ENCODE data around the gene UBAP2. TPM values are rescaled to one million over a fixed set of nuclear protein-coding genes. Genes with fewer than 3 reads are reported as not detected.

Gene UBAP2
- polyA plus RNA-seq, 1 donor = 72.9 TPM

DNA sequence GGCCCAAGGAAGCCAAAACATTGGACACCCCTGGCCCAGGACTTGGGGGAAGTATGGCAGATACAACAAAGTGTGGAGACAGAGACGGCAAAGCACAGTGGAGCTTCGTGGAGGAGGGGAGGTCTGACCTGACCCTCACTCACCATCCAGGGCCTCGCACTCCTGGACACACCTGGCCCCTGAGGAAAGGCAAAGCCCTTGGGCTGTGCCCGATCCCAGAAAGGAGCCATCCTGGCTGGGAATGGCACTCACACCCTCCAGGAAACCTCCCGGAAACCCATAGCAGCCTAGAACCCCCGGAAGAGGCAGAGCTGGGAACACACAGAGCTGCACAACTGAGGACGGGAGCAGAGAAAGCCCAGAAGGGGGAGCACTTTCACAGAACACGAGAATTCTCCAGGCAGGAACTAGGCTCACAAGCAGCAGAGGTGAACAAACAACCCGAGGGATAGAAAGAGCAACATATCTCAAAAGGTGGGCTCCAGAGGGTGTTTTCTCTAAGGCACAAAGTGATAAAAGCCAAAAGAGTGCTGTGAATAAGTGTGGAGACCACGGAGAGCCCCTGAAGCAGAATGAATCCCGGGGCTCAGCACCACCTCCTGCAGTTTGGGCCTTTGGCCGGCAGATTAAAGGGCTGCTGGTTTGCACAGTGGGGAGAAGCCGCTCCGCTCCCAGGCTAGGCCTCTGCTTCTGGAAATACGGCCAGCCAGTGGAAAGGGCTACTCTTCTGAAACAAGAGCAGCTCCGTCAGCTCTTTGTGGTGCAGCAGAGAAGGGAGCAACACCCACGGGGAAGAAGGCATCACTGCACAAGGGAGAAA, 123.5 kb downstream of the UBAP2 start:
- DNase-seq (ENCODE audit: low read depth) = no peak

GRCh38 chr9:33923998-33924701, 124.5 kb downstream of the UBAP2 start:
- DNase-seq (ENCODE audit: low read depth) = no peak

DNA sequence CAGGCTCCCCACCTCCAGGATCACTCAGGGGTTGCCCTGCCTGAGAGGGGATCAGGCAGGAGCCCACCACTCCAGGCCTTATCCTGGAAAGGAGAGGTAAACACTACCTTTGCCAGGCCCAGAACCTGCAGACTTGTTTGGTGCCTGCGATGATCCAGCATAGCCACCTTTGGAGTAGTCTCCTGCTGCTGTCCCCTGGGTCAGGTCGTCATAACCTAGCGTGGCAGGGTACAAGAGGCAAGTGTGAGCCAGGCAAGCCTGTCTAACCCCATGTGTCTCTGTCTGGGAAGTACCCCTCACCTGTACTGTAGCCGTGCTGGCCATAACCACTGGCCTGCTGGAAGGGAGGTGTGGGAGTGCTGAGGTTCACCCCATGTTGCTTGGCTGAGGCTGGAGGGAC, 125.6 kb downstream of the UBAP2 start:
- no peak for DNase-seq (ENCODE audit: low read depth)

- no peak for DNase-seq (ENCODE audit: low read depth)
Measured at GRCh38 chr9:33921967-33922895, 126.5 kb downstream of the UBAP2 start.

GRCh38 chr9:33919276-33919897, 129.3 kb downstream of the UBAP2 start:
- DNase-seq (ENCODE audit: low read depth) = no peak

- no peak for DNase-seq (ENCODE audit: low read depth)
Measured at GRCh38 chr9:33917036-33917435, 131.7 kb downstream of the UBAP2 start.

DNA sequence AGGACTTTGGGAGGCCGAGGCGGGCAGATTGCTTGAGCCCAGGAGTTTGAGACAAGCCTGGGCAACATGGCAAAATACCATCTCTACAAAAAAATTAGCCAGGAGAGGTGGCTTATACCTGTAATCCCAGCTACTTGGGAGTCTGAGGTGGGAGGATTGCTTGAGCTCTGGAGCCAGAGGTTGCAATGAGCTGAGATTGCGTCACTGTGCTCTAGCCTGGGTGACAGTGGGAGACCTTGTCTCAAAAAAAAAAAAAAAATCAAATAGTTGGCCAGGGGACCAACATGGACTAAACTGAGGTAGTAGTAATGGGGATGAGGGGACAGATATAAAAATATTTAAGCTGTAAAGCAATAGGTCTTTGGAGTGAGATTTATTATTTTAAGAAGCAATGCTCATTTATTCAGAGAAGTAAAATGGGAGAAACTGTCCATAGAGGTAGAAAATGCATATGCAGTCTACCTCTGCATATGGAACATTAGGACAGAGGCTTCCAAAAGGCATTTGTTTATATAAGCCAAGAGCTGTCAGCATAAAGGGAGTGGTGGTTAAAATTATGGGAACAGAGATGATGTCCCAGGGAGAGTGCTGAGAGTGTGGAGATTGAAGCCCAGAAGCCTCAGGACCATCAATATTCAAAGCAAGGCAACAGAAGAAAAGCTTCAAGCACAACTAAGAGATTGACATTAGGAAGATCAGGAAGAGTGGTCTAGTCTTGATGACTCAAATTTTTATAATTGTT, 133.6 kb downstream of the UBAP2 start:
- DNase-seq (ENCODE audit: low read depth) = no peak

- DNase-seq (ENCODE audit: low read depth) = no peak
Measured at GRCh38 chr9:33913541-33913940, 135.1 kb downstream of the UBAP2 start.

- DNase-seq (ENCODE audit: low read depth) = no peak
Measured at GRCh38 chr9:33908749-33909148, 139.9 kb downstream of the UBAP2 start.

DNA sequence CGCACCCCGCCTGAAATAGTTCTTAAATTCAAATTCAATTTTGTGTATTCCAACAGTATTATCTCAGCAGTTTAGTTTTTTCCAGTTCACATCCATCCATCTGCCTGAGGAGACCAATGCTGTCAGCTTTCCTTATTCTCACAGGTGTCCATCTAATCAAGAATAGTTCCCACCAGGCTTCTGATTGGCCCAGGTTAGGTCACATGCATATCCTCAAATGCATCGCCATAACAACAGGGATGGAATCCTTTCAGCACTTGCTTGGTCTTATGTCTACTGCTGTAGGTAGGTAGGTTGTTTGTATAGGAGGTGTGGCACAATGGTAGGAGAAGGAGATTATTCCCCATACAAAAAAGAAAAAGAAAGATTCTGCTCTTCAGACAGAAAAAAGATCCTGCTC, 140.6 kb downstream of the UBAP2 start:
- no peak for DNase-seq (ENCODE audit: low read depth)

DNA sequence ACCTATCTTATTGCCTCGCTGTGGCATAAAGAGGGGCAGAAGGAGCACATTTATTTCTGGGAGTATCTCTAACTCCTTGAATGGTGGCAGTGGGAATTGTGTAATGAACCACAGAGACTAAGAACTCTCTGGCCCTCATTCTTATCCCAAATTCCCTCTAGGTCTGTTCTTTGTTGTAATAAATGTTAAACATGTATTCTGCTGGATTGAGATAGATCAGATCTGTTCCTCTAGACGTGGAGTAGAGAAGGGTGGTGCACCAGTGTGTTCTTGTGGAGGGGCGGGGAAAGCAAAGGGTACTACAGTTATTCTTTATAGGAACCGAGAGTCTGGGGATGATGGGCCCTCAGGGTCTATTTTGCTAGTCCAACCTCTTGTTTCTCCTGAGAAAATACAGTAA, 141.3 kb downstream of the UBAP2 start:
- no peak for DNase-seq (ENCODE audit: low read depth)

DNA sequence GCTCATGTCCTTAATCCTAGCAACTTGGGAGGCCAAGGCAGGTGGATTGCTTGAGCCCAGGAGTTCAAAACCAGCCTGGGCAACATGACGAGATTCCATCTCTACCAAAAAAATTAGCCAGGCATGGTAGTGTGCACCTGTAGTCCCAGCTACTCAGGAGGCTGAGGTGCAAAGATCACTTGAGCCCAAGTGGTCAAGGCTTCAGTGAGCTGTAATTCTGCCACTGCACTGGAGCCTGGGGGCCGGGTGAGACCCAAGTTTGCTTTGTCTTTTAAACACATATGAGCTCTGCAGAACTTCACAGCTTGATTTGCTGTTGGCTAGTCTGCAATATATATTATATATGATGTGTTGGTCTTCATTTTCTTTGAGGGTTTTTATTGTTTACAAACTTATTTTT, 141.9 kb downstream of the UBAP2 start:
- DNase-seq (ENCODE audit: low read depth) = no peak

DNA sequence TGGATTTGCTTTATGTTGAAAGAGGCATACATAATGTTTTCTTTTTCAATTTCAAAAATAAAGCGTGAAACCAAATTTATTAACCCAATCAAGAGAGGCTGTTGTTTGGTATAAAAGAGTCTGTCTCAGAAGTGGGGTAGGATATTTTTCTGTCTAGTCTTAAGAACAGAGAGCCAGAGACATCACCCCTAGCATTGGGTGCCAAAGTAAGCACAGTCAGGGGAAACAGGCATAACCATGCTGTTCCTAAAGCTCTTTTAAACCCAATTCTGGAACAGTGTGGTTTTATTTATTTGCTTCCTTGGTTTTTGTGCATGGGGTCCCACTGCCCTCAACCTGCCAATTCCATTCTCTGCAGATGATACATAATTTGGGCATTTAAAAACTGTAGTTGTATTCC, 143.6 kb downstream of the UBAP2 start:
- no peak for DNase-seq (ENCODE audit: low read depth)

GRCh38 chr9:33903157-33903780, 145.4 kb downstream of the UBAP2 start:
- no peak for DNase-seq (ENCODE audit: low read depth)

- DNase-seq (ENCODE audit: low read depth) = no peak
Measured at GRCh38 chr9:33894316-33894715, 154.4 kb downstream of the UBAP2 start.

GRCh38 chr9:33893861-33894260, 154.8 kb downstream of the UBAP2 start:
- DNase-seq (ENCODE audit: low read depth) = no peak

DNA sequence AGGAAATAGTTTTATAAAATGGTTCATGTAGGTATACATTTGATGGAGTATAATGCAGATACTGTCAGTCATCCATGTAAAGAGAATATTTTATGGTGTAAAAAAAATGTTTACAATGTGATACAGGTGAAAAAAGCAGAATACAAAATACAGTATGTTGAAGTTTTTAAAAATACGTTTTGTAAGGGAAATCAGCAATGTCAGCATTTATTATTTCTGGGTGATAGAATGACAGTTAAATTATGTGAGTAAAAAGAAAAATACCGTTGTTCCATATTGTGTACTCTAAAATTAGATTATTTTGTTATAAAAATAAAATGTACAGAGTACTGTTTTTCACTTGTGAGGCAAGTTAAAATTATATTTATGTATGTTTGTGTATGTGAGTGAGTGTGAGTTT, 162.7 kb downstream of the UBAP2 start:
- no peak for DNase-seq (ENCODE audit: low read depth)

DNA sequence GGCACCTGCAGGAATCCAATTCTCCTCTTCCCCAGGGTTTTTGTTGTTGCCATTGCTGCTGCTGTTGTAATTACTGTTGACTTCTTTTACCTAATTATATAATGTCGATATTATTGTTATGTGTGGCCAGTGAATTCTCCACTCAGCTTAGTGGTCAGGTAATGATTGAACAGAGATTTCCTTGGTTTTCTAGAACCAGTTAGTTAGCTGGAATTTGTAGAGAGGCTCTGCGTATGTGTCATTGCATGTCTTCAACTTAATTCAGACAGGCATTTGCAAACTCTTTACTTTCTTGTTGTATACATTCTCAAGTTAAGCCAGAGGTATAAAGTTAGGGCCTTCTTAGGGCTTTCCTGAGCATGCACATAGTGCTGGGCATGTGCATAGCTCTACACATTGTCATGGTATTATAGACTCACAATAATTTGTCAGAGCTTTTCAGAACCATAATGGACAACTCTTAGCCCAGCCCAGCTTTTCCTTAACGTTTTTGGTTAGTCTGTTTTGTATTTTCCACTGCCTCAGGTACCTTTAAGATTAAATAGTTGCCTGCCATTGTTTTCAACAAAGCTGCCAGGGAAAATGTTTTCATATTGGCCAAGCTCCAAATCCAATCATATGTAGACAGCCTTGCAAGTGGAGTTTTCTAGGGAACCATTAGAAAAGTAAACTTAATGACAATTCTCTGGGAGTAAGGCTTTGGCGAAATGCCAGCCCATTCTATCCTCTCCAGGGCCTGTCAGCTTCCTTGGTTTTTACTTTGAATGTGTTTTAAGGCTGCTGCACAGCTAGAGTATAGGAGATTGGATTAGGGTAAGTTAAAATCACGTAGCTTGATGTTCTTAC, 163.6 kb downstream of the UBAP2 start:
- peak; percentile 24 for DNase-seq (ENCODE audit: low read depth)

DNA sequence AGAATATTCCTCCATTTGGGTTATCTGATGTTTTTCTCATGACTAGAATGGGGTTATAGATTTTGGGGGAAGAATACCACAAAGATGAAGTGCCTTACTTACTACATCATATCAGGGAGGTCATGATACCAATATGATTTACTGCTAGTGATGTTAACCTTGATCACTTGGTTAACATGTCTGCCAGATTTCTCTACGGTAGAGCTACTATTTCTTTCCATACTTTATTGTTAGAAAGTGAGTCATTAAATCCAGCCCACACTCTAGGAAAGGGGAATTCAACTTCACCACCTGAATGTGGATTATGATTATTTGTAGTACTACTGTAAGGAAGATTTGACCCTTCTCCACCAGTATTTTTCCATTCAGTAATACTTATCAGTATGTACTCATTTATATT, 167.1 kb downstream of the UBAP2 start:
- DNase-seq (ENCODE audit: low read depth) = no peak

Measured in forelimb muscle (tissue), 1 donor.